ENCODE measurements around the gene CALCOCO1. TPM values are rescaled to one million over a fixed set of nuclear protein-coding genes. Genes with fewer than 3 reads are reported as not detected.

CALCOCO1 gene
- total RNA-seq, 1 experiment from 2014 or later: 16.8 TPM

- no peaks in the 10 kb centered on the region for H3K9me3 ChIP-seq (ENCODE audit: low read depth, low read length, poor library complexity, severe bottlenecking)
- no TSS peak for BruUV-seq (replicated peaks)
- CTCF ChIA-PET: interaction anchor here (0.6 to 2.5 kb wide), 2 partner anchors 46 to 239 kb away, joined by 9 to 24 read pairs; partner anchors contain the start of gene HOXC13
- no peaks in the 10 kb centered on the region for H3K36me3 ChIP-seq (ENCODE audit: insufficient read depth, low read length, poor library complexity, severe bottlenecking)
- no peak for DNase-seq (ENCODE audit: low spot score)
- TF ChIP-seq CTCF (conservative IDR thresholded peaks at IDR 0.05; ENCODE audit: low read depth, low read length) (no peak), EZH2 (IDR thresholded peaks at IDR 0.05; ENCODE audit: borderline replicate concordance, low read depth, low read length, poor library complexity, severe bottlenecking) (no peak)
- POLR2A ChIA-PET (ENCODE audit: low non-redundant PET): interaction anchor here (0.5 kb wide), 1 partner anchor 58 kb away, joined by 8 read pairs; no protein-coding TSS in a partner anchor
- H3K4me3 ChIP-seq (ENCODE audit: low read depth, low read length, poor library complexity, severe bottlenecking): no peak overlapping the region
- H3K4me1 ChIP-seq (ENCODE audit: insufficient read depth, low read length, poor library complexity, severe bottlenecking): peaks cover 23% of the 10 kb centered on the region
- intact Hi-C loops (cut with micrococcal nuclease; ENCODE audit: unreplicated experiment): no loop called here
- H3K27ac ChIP-seq (ENCODE audit: low read depth, low read length, poor library complexity, severe bottlenecking): no peak overlapping the region
- H3K27me3 ChIP-seq (replicated peaks; ENCODE audit: insufficient read depth, low read depth, low read length, poor library complexity): no peaks in the 10 kb centered on the region
Observed at GRCh38 chr12:53698948-53699677, 28.1 kb downstream of the CALCOCO1 start.

GRCh38 chr12:53696655-53697331 lies 30.5 kb downstream of the CALCOCO1 start:
- TF ChIP-seq EZH2 (IDR thresholded peaks at IDR 0.05; ENCODE audit: borderline replicate concordance, low read depth, low read length, poor library complexity, severe bottlenecking) (no peak), CTCF (conservative IDR thresholded peaks at IDR 0.05; ENCODE audit: low read depth, low read length) (no peak)
- ChIA-PET CTCF (no interaction called here), POLR2A (ENCODE audit: low non-redundant PET) (no interaction called here)
- H3K36me3 ChIP-seq (ENCODE audit: insufficient read depth, low read length, poor library complexity, severe bottlenecking): no peaks in the 10 kb centered on the region
- H3K27me3 ChIP-seq (replicated peaks; ENCODE audit: insufficient read depth, low read depth, low read length, poor library complexity): no peaks in the 10 kb centered on the region
- DNase-seq (ENCODE audit: low spot score): no peak
- H3K9me3 ChIP-seq (ENCODE audit: low read depth, low read length, poor library complexity, severe bottlenecking): no peaks in the 10 kb centered on the region
- intact Hi-C loops (cut with micrococcal nuclease; ENCODE audit: unreplicated experiment): no loop called here
- H3K4me3 ChIP-seq (ENCODE audit: low read depth, low read length, poor library complexity, severe bottlenecking): no peak overlapping the region
- no TSS peak for BruUV-seq (replicated peaks)
- H3K27ac ChIP-seq (ENCODE audit: low read depth, low read length, poor library complexity, severe bottlenecking): no peak overlapping the region
- H3K4me1 ChIP-seq (ENCODE audit: insufficient read depth, low read length, poor library complexity, severe bottlenecking): peaks cover 18% of the 10 kb centered on the region

GRCh38 chr12:53696285-53696654 lies 31.0 kb downstream of the CALCOCO1 start:
- no TSS peak for BruUV-seq (replicated peaks)
- Histone ChIP-seq H3K27me3 (replicated peaks; ENCODE audit: insufficient read depth, low read depth, low read length, poor library complexity) (no peaks in the 10 kb centered on the region), H3K9me3 (ENCODE audit: low read depth, low read length, poor library complexity, severe bottlenecking) (no peaks in the 10 kb centered on the region), H3K4me3 (ENCODE audit: low read depth, low read length, poor library complexity, severe bottlenecking) (peak overlapping the region; percentile 33), H3K27ac (ENCODE audit: low read depth, low read length, poor library complexity, severe bottlenecking) (no peak overlapping the region), H3K4me1 (ENCODE audit: insufficient read depth, low read length, poor library complexity, severe bottlenecking) (peaks cover 18% of the 10 kb centered on the region), H3K36me3 (ENCODE audit: insufficient read depth, low read length, poor library complexity, severe bottlenecking) (no peaks in the 10 kb centered on the region)
- DNase-seq (ENCODE audit: low spot score): peak; percentile 92
- intact Hi-C loops (cut with micrococcal nuclease; ENCODE audit: unreplicated experiment): no loop called here
- POLR2A ChIA-PET (ENCODE audit: low non-redundant PET): no interaction called here
- CTCF ChIA-PET: no interaction called here
- no peak for TF ChIP-seq EZH2 (IDR thresholded peaks at IDR 0.05; ENCODE audit: borderline replicate concordance, low read depth, low read length, poor library complexity, severe bottlenecking)
- no peak for TF ChIP-seq CTCF (conservative IDR thresholded peaks at IDR 0.05; ENCODE audit: low read depth, low read length)
